ENCODE measurements around the gene ADCK1.
"Not testable (repeated sequence)": the region's sequence is repeated elsewhere in the genome, so short reads cannot be mapped to it uniquely, and the experiment has no call there.

ADCK1 gene

GRCh38 chr14:77936138-77936639, 136.3 kb downstream of the ADCK1 start:
- Mint-ChIP-seq H3K27ac (no peak overlapping the region), H3K27me3 (ENCODE audit: low read depth, poor library complexity) (peaks cover 7% of the 10 kb centered on the region), H3K9me3 (peaks cover 38% of the 10 kb centered on the region), H3K36me3 (ENCODE audit: low read depth) (peaks cover 42% of the 10 kb centered on the region), H3K4me1 (no peaks in the 10 kb centered on the region), H3K4me3 (no peak overlapping the region)
- no peak for DNase-seq
- no peak for TF ChIP-seq CTCF (IDR thresholded peaks at IDR 0.05)

- Mint-ChIP-seq H3K4me1 (no peaks in the 10 kb centered on the region), H3K4me3 (no peak overlapping the region), H3K36me3 (ENCODE audit: low read depth) (peaks cover 6% of the 10 kb centered on the region), H3K27ac (no peak overlapping the region), H3K27me3 (ENCODE audit: low read depth, poor library complexity) (peaks cover 14% of the 10 kb centered on the region), H3K9me3 (peaks cover 44% of the 10 kb centered on the region)
- TF ChIP-seq CTCF (IDR thresholded peaks at IDR 0.05) = no peak
- no peak for DNase-seq
These were observed 147.5 kb downstream of the ADCK1 start for GRCh38 chr14:77947372-77947771.

GRCh38 chr14:77950371-77951063, 150.6 kb downstream of the ADCK1 start:
- no peak for TF ChIP-seq CTCF (IDR thresholded peaks at IDR 0.05)
- Mint-ChIP-seq H3K36me3 (ENCODE audit: low read depth) (peaks cover 6% of the 10 kb centered on the region), H3K4me1 (peaks cover under 1% of the 10 kb centered on the region), H3K9me3 (peaks cover 28% of the 10 kb centered on the region), H3K27ac (no peak overlapping the region), H3K27me3 (ENCODE audit: low read depth, poor library complexity) (peaks cover 16% of the 10 kb centered on the region), H3K4me3 (no peak overlapping the region)
- no peak for DNase-seq

GRCh38 chr14:77955816-77956484, 156.0 kb downstream of the ADCK1 start:
- Mint-ChIP-seq H3K27me3 (ENCODE audit: low read depth, poor library complexity) (peaks cover 9% of the 10 kb centered on the region), H3K9me3 (peaks cover 4% of the 10 kb centered on the region), H3K36me3 (ENCODE audit: low read depth) (no peaks in the 10 kb centered on the region), H3K4me1 (peaks cover 13% of the 10 kb centered on the region), H3K27ac (no peak overlapping the region), H3K4me3 (no peak overlapping the region)
- no peak for DNase-seq
- no peak for TF ChIP-seq CTCF (IDR thresholded peaks at IDR 0.05)

GRCh38 chr14:77959686-77960085, 159.8 kb downstream of the ADCK1 start:
- not testable (repeated sequence) for H3K9me3 Mint-ChIP-seq; H3K27ac Mint-ChIP-seq; DNase-seq; H3K36me3 Mint-ChIP-seq (ENCODE audit: low read depth); H3K4me3 Mint-ChIP-seq
- peaks cover 34% of the 10 kb centered on the region for H3K27me3 Mint-ChIP-seq (ENCODE audit: low read depth, poor library complexity)
- peaks cover 13% of the 10 kb centered on the region for H3K4me1 Mint-ChIP-seq

- Mint-ChIP-seq H3K4me1 (peaks cover 6% of the 10 kb centered on the region), H3K36me3 (ENCODE audit: low read depth) (no peaks in the 10 kb centered on the region), H3K27ac (no peak overlapping the region), H3K4me3 (no peak overlapping the region), H3K9me3 (peaks cover 4% of the 10 kb centered on the region), H3K27me3 (ENCODE audit: low read depth, poor library complexity) (peaks cover 55% of the 10 kb centered on the region)
- TF ChIP-seq CTCF (IDR thresholded peaks at IDR 0.05) = no peak
- DNase-seq = no peak
These were observed 162.1 kb downstream of the ADCK1 start for GRCh38 chr14:77961847-77962580.
